Measurements from ENCODE around the gene WWP2.
"Not testable (repeated sequence)": the region's sequence is repeated elsewhere in the genome, so short reads cannot be mapped to it uniquely, and the experiment has no call there.

WWP2 gene

GRCh38 chr16:69761983-69762813, at the start of gene WWP2:
Gene WWP2, plus strand, starts transcription at chr16:69762332. Its CDS starts 24,679 bp downstream, at chr16:69787011.
- H3K36me3 Mint-ChIP-seq (ENCODE audit: low read depth), result peaks cover 5% of the 10 kb centered on the region
- H3K27ac Mint-ChIP-seq, result peak within 1 kb of the TSS; percentile 98
- no peaks in the 10 kb centered on the region for H3K9me3 Mint-ChIP-seq
- H3K27me3 Mint-ChIP-seq (ENCODE audit: low read depth), result no peaks in the 10 kb centered on the region
- H3K4me3 Mint-ChIP-seq, result peak within 1 kb of the TSS; percentile 94
- peaks cover 24% of the 10 kb centered on the region for H3K4me1 Mint-ChIP-seq (ENCODE audit: low read depth)

GRCh38 chr16:69712914-69713581, 49.1 kb upstream of the WWP2 start:
- Mint-ChIP-seq H3K36me3 (ENCODE audit: low read depth) (peaks cover 15% of the 10 kb centered on the region), H3K27me3 (ENCODE audit: low read depth) (no peaks in the 10 kb centered on the region), H3K9me3 (no peaks in the 10 kb centered on the region), H3K4me3 (no peak overlapping the region), H3K27ac (no peak overlapping the region), H3K4me1 (ENCODE audit: low read depth) (peaks cover 4% of the 10 kb centered on the region)

GRCh38 chr16:69717066-69717465, 45.1 kb upstream of the WWP2 start:
- H3K36me3 Mint-ChIP-seq (ENCODE audit: low read depth), result peaks cover 9% of the 10 kb centered on the region
- H3K27ac Mint-ChIP-seq, result no peak overlapping the region
- peaks cover 5% of the 10 kb centered on the region for H3K4me1 Mint-ChIP-seq (ENCODE audit: low read depth)
- H3K27me3 Mint-ChIP-seq (ENCODE audit: low read depth), result no peaks in the 10 kb centered on the region
- no peak overlapping the region for H3K4me3 Mint-ChIP-seq
- H3K9me3 Mint-ChIP-seq, result no peaks in the 10 kb centered on the region

- H3K36me3 Mint-ChIP-seq (ENCODE audit: low read depth), result peaks cover 8% of the 10 kb centered on the region
- H3K4me1 Mint-ChIP-seq (ENCODE audit: low read depth), result peaks cover 11% of the 10 kb centered on the region
- no peaks in the 10 kb centered on the region for H3K9me3 Mint-ChIP-seq
- no peak overlapping the region for H3K4me3 Mint-ChIP-seq
- no peaks in the 10 kb centered on the region for H3K27me3 Mint-ChIP-seq (ENCODE audit: low read depth)
- no peak overlapping the region for H3K27ac Mint-ChIP-seq
Observed at GRCh38 chr16:69718111-69718764, 43.9 kb upstream of the WWP2 start.

DNA sequence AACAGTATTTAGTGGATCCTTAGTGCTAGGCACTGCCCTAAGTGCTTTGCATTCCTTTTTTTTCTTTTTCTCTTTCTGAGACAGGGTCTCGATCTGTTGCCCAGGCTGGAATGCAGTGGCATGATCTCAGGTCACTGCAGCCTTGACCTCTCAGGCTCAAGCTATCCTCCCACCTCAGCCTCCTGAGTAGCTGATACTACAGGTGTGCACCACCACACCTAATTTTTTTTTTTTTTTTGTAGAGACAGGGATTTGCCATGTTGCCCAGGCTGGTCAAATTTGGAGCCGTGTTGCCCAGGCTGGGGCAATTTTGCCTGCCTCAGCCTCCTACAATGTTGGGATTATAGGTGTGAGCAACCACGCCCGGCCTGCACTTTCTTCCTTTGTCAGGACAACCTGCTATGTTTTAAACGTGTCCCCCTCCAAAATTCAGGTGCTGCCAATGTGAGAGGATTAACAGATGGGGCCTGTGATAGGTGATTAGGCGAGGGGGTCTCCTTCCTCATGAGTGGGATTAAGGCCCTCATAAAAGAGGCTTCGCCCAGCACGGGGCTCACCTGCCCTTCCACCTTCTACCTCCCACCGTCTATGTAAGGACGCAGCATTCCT, 41.2 kb upstream of the WWP2 start:
- H3K4me3 Mint-ChIP-seq, result no peak overlapping the region
- peaks cover 22% of the 10 kb centered on the region for H3K4me1 Mint-ChIP-seq (ENCODE audit: low read depth)
- H3K36me3 Mint-ChIP-seq (ENCODE audit: low read depth), result peaks cover 2% of the 10 kb centered on the region
- no peak overlapping the region for H3K27ac Mint-ChIP-seq
- H3K9me3 Mint-ChIP-seq, result no peaks in the 10 kb centered on the region
- H3K27me3 Mint-ChIP-seq (ENCODE audit: low read depth), result no peaks in the 10 kb centered on the region

GRCh38 chr16:69721441-69721957, 40.6 kb upstream of the WWP2 start:
- H3K27ac Mint-ChIP-seq, result no peak overlapping the region
- peaks cover 26% of the 10 kb centered on the region for H3K4me1 Mint-ChIP-seq (ENCODE audit: low read depth)
- H3K27me3 Mint-ChIP-seq (ENCODE audit: low read depth), result no peaks in the 10 kb centered on the region
- H3K9me3 Mint-ChIP-seq, result no peaks in the 10 kb centered on the region
- peaks cover 2% of the 10 kb centered on the region for H3K36me3 Mint-ChIP-seq (ENCODE audit: low read depth)
- H3K4me3 Mint-ChIP-seq, result no peak overlapping the region

- Mint-ChIP-seq H3K4me3 (no peak overlapping the region), H3K27ac (peak overlapping the region; percentile 47), H3K36me3 (ENCODE audit: low read depth) (no peaks in the 10 kb centered on the region), H3K27me3 (ENCODE audit: low read depth) (no peaks in the 10 kb centered on the region), H3K4me1 (ENCODE audit: low read depth) (peaks cover 44% of the 10 kb centered on the region), H3K9me3 (no peaks in the 10 kb centered on the region)
Observed at GRCh38 chr16:69724414-69724873, 37.7 kb upstream of the WWP2 start.

DNA sequence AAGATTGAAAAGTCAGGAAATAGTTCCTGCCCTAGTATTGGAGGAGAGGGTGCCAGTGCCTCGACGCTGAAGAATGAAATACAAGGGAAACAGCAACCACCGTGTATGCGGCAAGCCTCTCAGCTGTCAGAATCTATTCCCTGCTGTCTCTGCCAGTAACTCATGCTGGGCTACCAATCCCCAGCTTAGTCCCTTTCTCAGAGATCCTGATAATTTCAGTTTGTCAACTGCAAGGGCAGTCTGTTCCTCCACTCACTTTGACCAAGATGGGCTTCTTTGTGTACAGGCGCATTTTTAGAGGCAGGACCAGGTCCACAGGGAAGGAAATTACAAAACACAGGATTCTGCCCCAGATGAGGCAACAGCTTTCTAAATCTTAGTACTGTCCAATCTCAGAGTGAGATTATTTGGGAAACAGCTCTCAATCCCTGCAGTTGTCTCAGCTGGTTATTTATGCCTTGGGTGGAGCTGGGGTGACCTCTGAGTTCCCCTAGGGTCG, 37.1 kb upstream of the WWP2 start:
- Mint-ChIP-seq H3K4me1 (ENCODE audit: low read depth) (peaks cover 48% of the 10 kb centered on the region), H3K9me3 (no peaks in the 10 kb centered on the region), H3K27me3 (ENCODE audit: low read depth) (no peaks in the 10 kb centered on the region), H3K36me3 (ENCODE audit: low read depth) (no peaks in the 10 kb centered on the region), H3K27ac (peak overlapping the region; percentile 47), H3K4me3 (peak overlapping the region; percentile 96)

DNA sequence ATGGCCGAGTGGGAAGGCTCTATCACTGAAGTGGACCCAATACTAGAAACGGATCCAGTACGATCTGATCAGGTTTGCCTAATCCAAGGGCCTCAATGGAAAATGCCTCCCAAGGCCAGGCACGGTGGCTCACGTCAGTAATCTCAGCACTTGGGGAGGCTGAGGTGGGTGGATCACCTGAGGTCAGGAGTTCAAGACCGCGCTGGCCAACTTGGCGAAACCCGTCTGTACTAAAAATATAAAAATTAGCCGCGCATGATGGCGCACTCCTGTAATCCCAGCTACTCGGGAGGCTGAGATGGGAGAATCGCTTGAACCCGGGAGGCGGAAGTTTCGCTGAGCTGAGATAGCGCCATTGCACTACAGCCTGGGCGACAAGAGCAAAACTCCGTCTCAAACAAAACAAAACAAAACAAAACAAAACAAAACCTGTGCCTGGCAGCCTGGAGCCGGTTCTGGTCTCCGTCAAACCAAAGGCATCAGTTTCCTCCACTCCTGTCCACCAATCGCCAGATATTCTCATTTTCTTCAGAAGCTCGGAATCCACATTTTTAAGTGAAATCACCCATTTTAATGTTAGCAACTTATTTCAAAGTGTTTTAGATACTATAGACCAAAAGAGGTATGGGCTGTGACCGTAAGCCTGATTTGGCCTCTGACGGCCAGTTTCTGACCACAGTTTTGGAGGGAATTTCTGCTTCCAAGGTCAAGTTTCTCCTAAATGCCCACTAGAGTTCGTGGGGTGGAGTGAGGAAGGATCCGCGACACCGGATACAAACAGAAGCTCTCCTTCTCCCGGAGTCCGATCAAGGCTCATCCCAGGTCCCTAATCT, 36.4 kb upstream of the WWP2 start:
- no peaks in the 10 kb centered on the region for H3K9me3 Mint-ChIP-seq
- peak overlapping the region; percentile 96 for H3K4me3 Mint-ChIP-seq
- H3K36me3 Mint-ChIP-seq (ENCODE audit: low read depth), result no peaks in the 10 kb centered on the region
- H3K27me3 Mint-ChIP-seq (ENCODE audit: low read depth), result no peaks in the 10 kb centered on the region
- peaks cover 51% of the 10 kb centered on the region for H3K4me1 Mint-ChIP-seq (ENCODE audit: low read depth)
- peak overlapping the region; percentile 92 for H3K27ac Mint-ChIP-seq

- H3K9me3 Mint-ChIP-seq, result no peaks in the 10 kb centered on the region
- H3K4me1 Mint-ChIP-seq (ENCODE audit: low read depth), result peaks cover 48% of the 10 kb centered on the region
- H3K36me3 Mint-ChIP-seq (ENCODE audit: low read depth), result no peaks in the 10 kb centered on the region
- H3K4me3 Mint-ChIP-seq, result peak within 1 kb of the TSS; percentile 96
- H3K27me3 Mint-ChIP-seq (ENCODE audit: low read depth), result no peaks in the 10 kb centered on the region
- peak within 1 kb of the TSS; percentile 92 for H3K27ac Mint-ChIP-seq
Observed at GRCh38 chr16:69726313-69727060, 35.6 kb upstream of the WWP2 start, which contains the start of gene NQO1. Gene NQO1, minus strand, starts transcription at chr16:69726560. Its CDS starts 121 bp downstream, at chr16:69726439.

DNA sequence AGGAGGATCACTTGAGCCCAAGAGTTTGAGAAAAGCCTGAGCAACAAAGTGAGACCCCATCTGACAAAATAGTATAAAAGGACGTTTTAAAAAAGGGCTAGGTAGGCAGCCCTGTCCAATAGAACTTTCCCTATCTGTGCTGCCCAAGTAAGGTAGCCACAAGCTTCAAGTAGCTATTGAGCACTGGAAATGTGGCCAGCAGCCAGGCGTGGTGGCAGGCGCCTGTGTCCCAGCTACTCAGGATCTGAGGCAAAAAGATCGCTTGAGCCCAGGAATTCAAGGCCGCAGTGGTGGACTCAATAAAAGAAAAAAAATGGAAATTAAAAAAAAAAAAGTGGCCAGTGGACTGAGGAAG, 34.2 kb upstream of the WWP2 start:
- no peaks in the 10 kb centered on the region for H3K27me3 Mint-ChIP-seq (ENCODE audit: low read depth)
- H3K27ac Mint-ChIP-seq, result peak overlapping the region; percentile 79
- peak overlapping the region; percentile 21 for H3K4me3 Mint-ChIP-seq
- H3K36me3 Mint-ChIP-seq (ENCODE audit: low read depth), result peaks cover 1% of the 10 kb centered on the region
- peaks cover 44% of the 10 kb centered on the region for H3K4me1 Mint-ChIP-seq (ENCODE audit: low read depth)
- no peaks in the 10 kb centered on the region for H3K9me3 Mint-ChIP-seq

DNA sequence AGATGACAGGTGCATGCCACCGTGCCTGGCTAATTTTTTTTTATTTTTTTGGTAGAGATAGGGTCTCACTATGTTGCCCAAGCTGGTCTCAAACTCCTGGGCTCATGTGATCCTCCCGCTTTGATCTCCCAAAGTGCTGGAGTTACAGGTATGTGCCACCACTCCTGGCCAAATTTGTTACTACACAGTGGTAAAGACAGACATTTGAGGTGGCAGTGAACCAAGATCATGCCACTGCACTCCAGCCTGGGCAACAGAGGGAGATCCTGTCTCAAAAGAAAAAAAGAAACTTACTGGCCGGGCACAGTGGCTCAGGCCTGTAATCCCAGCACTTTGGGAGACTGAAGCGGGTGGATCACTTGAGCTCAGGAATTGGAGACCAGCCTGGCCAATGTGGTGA, 33.1 kb upstream of the WWP2 start:
- H3K27me3 Mint-ChIP-seq (ENCODE audit: low read depth); H3K9me3 Mint-ChIP-seq; H3K4me3 Mint-ChIP-seq; H3K36me3 Mint-ChIP-seq (ENCODE audit: low read depth): not testable (repeated sequence)
- peaks cover 37% of the 10 kb centered on the region for H3K4me1 Mint-ChIP-seq (ENCODE audit: low read depth)
- H3K27ac Mint-ChIP-seq, result peak overlapping the region; percentile 36

GRCh38 chr16:69731280-69731679, 30.9 kb upstream of the WWP2 start:
- not testable (repeated sequence) for H3K9me3 Mint-ChIP-seq; H3K36me3 Mint-ChIP-seq (ENCODE audit: low read depth); H3K4me3 Mint-ChIP-seq; H3K27me3 Mint-ChIP-seq (ENCODE audit: low read depth); H3K27ac Mint-ChIP-seq
- H3K4me1 Mint-ChIP-seq (ENCODE audit: low read depth), result peaks cover 27% of the 10 kb centered on the region
